ENCODE results near the gene MAST1. TPM values are rescaled to one million over a fixed set of nuclear protein-coding genes. Genes with fewer than 3 reads are reported as not detected.

MAST1 gene
- total RNA-seq, 4 donors from 2014 or later, result 0.64 to 2.4 (median 0.82) TPM; not detected in 1

GRCh38 chr19:12792853-12793289 is 45.4 kb upstream of the MAST1 start:
- no peaks in the 10 kb centered on the region for H3K9me3 ChIP-seq
- in situ Hi-C loops (cut with MboI; ENCODE audit: low pct_ligation_motif_present in 1 of 4, low pct_unique_long_range_greater_than_20kb in 1 of 4, low sequenced_read_pairs in 3 of 4), result no loop called here
- 0 to 1% methylated on average over 16 to 22 of the region's 22 CpGs for WGBS, 2 donors (ENCODE audit: low coverage in 1 of 2)
- DNase-seq, result peak; percentile 57
- TF ChIP-seq, protein P1, sequence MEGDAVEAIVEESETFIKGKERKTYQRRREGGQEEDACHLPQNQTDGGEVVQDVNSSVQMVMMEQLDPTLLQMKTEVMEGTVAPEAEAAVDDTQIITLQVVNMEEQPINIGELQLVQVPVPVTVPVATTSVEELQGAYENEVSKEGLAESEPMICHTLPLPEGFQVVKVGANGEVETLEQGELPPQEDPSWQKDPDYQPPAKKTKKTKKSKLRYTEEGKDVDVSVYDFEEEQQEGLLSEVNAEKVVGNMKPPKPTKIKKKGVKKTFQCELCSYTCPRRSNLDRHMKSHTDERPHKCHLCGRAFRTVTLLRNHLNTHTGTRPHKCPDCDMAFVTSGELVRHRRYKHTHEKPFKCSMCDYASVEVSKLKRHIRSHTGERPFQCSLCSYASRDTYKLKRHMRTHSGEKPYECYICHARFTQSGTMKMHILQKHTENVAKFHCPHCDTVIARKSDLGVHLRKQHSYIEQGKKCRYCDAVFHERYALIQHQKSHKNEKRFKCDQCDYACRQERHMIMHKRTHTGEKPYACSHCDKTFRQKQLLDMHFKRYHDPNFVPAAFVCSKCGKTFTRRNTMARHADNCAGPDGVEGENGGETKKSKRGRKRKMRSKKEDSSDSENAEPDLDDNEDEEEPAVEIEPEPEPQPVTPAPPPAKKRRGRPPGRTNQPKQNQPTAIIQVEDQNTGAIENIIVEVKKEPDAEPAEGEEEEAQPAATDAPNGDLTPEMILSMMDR (IDR thresholded peaks at IDR 0.05), result no peak
- no peak for TF ChIP-seq POLR2AphosphoS5 (IDR thresholded peaks at IDR 0.05)
- TF ChIP-seq EP300 (IDR thresholded peaks at IDR 0.05; ENCODE audit: low read depth), result no peak
- TF ChIP-seq POLR2A (IDR thresholded peaks at IDR 0.05), result no peak
- peak overlapping the region; percentile 97 to 99 (median 98) for H3K27ac ChIP-seq
- intact Hi-C loops (cut with DNase I; ENCODE audit: low total_unique reads), result no loop called here
- H3K27me3 ChIP-seq, result no peaks in the 10 kb centered on the region
- peaks cover 14 to 54% (median 41%) of the 10 kb centered on the region in 4 donors for H3K4me1 ChIP-seq
- no peaks in the 10 kb centered on the region for H3K36me3 ChIP-seq
- peak overlapping the region; percentile 38 to 90 (median 87) for H3K4me3 ChIP-seq

DNA sequence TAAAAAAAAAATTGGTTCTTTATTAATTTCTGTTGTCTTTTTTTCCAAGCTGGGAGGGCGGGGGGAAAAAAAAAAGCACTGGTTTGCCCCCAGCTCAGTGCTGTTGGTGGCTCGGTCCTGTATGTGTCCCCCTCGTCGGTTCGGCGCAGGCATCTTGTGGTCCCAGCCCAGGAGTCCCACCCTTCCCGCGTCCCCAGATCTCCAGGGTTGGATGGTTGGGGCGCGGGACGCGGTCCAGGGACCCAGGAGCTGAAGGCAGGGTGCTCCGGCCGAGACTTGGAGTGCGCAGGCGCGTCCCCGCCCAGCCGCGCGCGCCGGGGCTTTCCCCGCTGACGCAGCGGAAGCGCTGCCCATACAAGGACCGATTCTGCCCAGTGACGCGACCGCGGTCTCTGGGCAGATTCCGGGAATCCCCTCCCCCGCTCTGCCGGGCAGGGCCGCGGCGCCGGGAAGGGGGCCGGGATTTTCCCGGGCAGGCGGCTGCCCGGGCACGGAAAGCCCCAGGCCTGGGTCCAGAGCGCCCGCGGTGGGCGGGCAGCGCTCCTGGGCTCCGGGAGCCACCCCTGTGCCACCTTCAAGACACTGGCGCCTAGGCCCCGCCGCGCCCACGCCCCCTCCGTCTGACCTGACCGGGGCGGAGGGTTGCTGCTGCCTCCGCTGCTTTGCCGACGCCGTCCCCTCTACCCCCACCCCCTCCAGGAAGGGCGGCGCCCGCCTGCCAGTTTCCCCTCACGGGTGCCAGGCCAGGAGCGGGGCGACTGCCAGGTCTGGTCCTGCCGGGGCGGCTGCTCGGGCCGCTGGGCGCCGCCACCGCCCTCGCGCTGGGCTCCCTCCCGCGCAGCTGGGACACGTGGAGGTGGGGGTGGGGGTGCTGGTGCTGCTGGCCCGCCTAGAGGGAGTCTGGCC is 44.8 kb upstream of the MAST1 start:
- TF ChIP-seq POLR2A (IDR thresholded peaks at IDR 0.05) (peak; percentile 88), POLR2AphosphoS5 (IDR thresholded peaks at IDR 0.05) (peak; percentile 95 to 97 (median 97)), EP300 (IDR thresholded peaks at IDR 0.05; ENCODE audit: low read depth) (peak; percentile 97)
- TF ChIP-seq, protein P1 (IDR thresholded peaks at IDR 0.05), result peak in 1 of 5 experiments; percentile 25
- H3K27me3 ChIP-seq, result no peaks in the 10 kb centered on the region
- in situ Hi-C loops (cut with MboI; ENCODE audit: low pct_ligation_motif_present in 1 of 4, low pct_unique_long_range_greater_than_20kb in 1 of 4, low sequenced_read_pairs in 3 of 4), result no loop called here
- H3K9me3 ChIP-seq, result no peaks in the 10 kb centered on the region
- DNase-seq, result peak; percentile 95
- intact Hi-C loops (cut with DNase I; ENCODE audit: low total_unique reads), result no loop called here
- H3K36me3 ChIP-seq, result no peaks in the 10 kb centered on the region
- peak overlapping the region; percentile 42 to 90 (median 87) for H3K4me3 ChIP-seq
- peak overlapping the region; percentile 97 to 99 (median 98) for H3K27ac ChIP-seq
- peaks cover 8 to 47% (median 34%) of the 10 kb centered on the region in 4 donors for H3K4me1 ChIP-seq
- 0 to 1% methylated on average over 2 to 44 of the region's 81 CpGs for WGBS, 2 donors (ENCODE audit: low coverage in 1 of 2)

DNA sequence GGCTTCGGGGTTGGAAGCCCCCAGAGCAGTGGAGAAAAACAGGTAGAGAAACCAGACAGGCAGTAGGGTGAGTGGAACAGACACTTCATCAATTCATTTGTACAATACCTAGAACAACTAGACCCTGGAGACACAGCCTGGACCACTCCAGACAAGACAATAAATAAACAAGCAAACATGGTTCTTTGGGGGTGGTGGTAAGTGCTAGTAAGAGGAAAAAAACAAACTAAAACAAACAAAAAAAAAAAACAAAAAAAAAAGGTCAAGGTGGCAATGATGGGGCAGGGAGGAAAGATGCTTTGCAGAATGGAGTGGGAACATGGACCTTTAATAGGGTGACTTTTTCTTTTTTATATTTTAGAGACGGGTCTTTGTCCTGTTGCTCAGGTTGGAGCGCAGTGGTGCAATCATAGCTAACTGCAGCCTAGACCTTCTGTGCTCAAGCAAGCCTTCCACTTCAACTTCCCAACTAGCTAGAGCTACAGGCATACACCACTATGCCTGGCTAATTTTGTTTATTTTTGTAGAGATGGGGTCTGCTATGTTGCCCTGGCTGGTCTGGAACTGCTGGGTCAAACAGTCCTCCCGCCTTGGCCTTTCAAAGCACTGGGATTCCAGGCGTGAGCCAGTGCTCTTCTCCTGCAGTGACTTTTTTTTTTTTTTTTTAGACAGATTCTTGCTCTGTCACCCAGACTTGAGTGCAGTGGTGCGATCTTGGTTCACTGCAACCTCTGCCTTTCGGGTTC is 43.9 kb upstream of the MAST1 start:
- Histone ChIP-seq H3K4me1 (peaks cover 7 to 39% (median 26%) of the 10 kb centered on the region in 4 donors), H3K4me3 (peak overlapping the region; percentile 42 to 90 (median 87)), H3K9me3 (no peaks in the 10 kb centered on the region), H3K27me3 (no peaks in the 10 kb centered on the region), H3K27ac (peak overlapping the region; percentile 97 to 99 (median 98)), H3K36me3 (no peaks in the 10 kb centered on the region)
- DNase-seq, result no peak
- intact Hi-C loops (cut with DNase I; ENCODE audit: low total_unique reads), result no loop called here
- in situ Hi-C loops (cut with MboI; ENCODE audit: low pct_ligation_motif_present in 1 of 4, low pct_unique_long_range_greater_than_20kb in 1 of 4, low sequenced_read_pairs in 3 of 4), result no loop called here
- TF ChIP-seq POLR2AphosphoS5 (IDR thresholded peaks at IDR 0.05), result peak in 1 of 3 donors; percentile 42
- no peak for TF ChIP-seq EP300 (IDR thresholded peaks at IDR 0.05; ENCODE audit: low read depth)
- WGBS, 2 donors (ENCODE audit: low coverage in 1 of 2), result 52 to 64% methylated on average over 4 to 7 of the region's 7 CpGs

- H3K9me3 ChIP-seq, result no peaks in the 10 kb centered on the region
- in situ Hi-C loops (cut with MboI; ENCODE audit: low pct_ligation_motif_present in 1 of 4, low pct_unique_long_range_greater_than_20kb in 1 of 4, low sequenced_read_pairs in 3 of 4), result no loop called here
- TF ChIP-seq POLR2A (IDR thresholded peaks at IDR 0.05), result no peak
- TF ChIP-seq POLR2AphosphoS5 (IDR thresholded peaks at IDR 0.05), result peak in 1 of 3 donors; percentile 54
- no peaks in the 10 kb centered on the region for H3K36me3 ChIP-seq
- H3K4me1 ChIP-seq, result peaks cover 7 to 40% (median 26%) of the 10 kb centered on the region in 4 donors
- no peak for DNase-seq
- no peaks in the 10 kb centered on the region for H3K27me3 ChIP-seq
- intact Hi-C loops (cut with DNase I; ENCODE audit: low total_unique reads), result no loop called here
- peak overlapping the region; percentile 97 to 99 (median 98) for H3K27ac ChIP-seq
- no peak overlapping the region for H3K4me3 ChIP-seq
- WGBS, 2 donors (ENCODE audit: low coverage in 1 of 2), result 89 to 100% methylated on average over 2 to 9 of the region's 9 CpGs
Measured at GRCh38 chr19:12794971-12795381, 43.3 kb upstream of the MAST1 start.
